ENCODE measurements around the gene AMD1.

GRCh38 chr6:110900028-110900598 is 25.5 kb downstream of the AMD1 start:
- TF ChIP-seq POLR2A (IDR thresholded peaks at IDR 0.05): no peak
- TF ChIP-seq CTCF (IDR thresholded peaks at IDR 0.05): no peak
- TF ChIP-seq POLR2AphosphoS5 (IDR thresholded peaks at IDR 0.05; ENCODE audit: insufficient read depth in 1 of 2, low read depth in 1 of 2): no peak
